Natural killer cell treated with Interleukin-12 subunit alpha and Interleukin-12 subunit beta and Interleukin-15 and Interleukin-18, amount 100 ng/mL, for 72 hours (primary cell): Measurements from ENCODE around the gene TNFSF15. TPM values are rescaled to one million over a fixed set of nuclear protein-coding genes. Genes with fewer than 3 reads are reported as not detected.
A peak's percentile ranks its signal among the peaks of the same experiment; 100 is the strongest.

Experiments used
- ATAC-seq, 2 donors: fragments of 150-1000 bp; cut with Tn5 transposase in 1 of 2; sonication (Bioruptor Pico), chemical (Tn5 transposase) in 1 of 2; 2 replicates each; pipeline ENCODE4 v1.10.0; 2021
- DNase-seq: peaks from one replicate; pipeline ENCODE4 v3.0.0; 2022; ENCODE audit warnings: low spot score
- H3K27ac Mint-ChIP-seq, 2 donors: 1 replicate in 1 of 2; 2 replicates in 1 of 2; pipeline ENCODE4 v1.8.0; 2022; ENCODE audit warnings: mixed read lengths in 2 of 2, mild to moderate bottlenecking in 1 of 2, moderate library complexity in 1 of 2
- H3K27me3 Mint-ChIP-seq, 2 donors: 1 replicate in 1 of 2; 2 replicates in 1 of 2; pipeline ENCODE4 v1.8.0; 2022; ENCODE audit warnings: mixed read lengths in 2 of 2
- H3K36me3 Mint-ChIP-seq: one replicate; pipeline ENCODE4 v1.8.0; 2022; ENCODE audit warnings: mixed read lengths
- H3K4me1 Mint-ChIP-seq, 2 donors: 1 replicate in 1 of 2; 2 replicates in 1 of 2; pipeline ENCODE4 v1.8.0; 2022; ENCODE audit warnings: low read depth in 2 of 2, mixed read lengths in 2 of 2, mild to moderate bottlenecking in 1 of 2
- H3K4me3 Mint-ChIP-seq: one replicate; pipeline ENCODE4 v1.8.0; 2022; ENCODE audit warnings: mixed read lengths
- H3K9me3 Mint-ChIP-seq: 2 replicates; pipeline ENCODE4 v1.8.0; 2022; ENCODE audit warnings: mixed read lengths
- total RNA-seq, 2 donors: library from RNA; stranded (reverse); gene quantifications; one replicate each; pipeline ENCODE4 v1.2.3, GENCODE V29; 2022

Gene TNFSF15
- total RNA-seq, 2 donors from 2014 or later: 0.08 TPM; not detected in 1

GRCh38 chr9:114836769-114837168 lies 30.9 kb upstream of the TNFSF15 start:
- Mint-ChIP-seq H3K27ac (no peak overlapping the region), H3K4me1 (peaks cover 9 to 10% of the 10 kb centered on the region in 2 donors), H3K27me3 (peaks cover 0 to 9% of the 10 kb centered on the region in 2 donors), H3K9me3 (no peaks in the 10 kb centered on the region), H3K4me3 (no peak overlapping the region), H3K36me3 (peaks cover 5% of the 10 kb centered on the region)
- ATAC-seq: peak; percentile 89 to 91
- peak; percentile 62 for DNase-seq

GRCh38 chr9:114834386-114834785 lies 28.5 kb upstream of the TNFSF15 start:
- ATAC-seq: no peak
- H3K27ac Mint-ChIP-seq: no peak overlapping the region
- DNase-seq: no peak
- no peak overlapping the region for H3K4me3 Mint-ChIP-seq
- H3K36me3 Mint-ChIP-seq: no peaks in the 10 kb centered on the region
- H3K4me1 Mint-ChIP-seq: peaks cover 9 to 10% of the 10 kb centered on the region in 2 donors
- no peaks in the 10 kb centered on the region for H3K9me3 Mint-ChIP-seq
- H3K27me3 Mint-ChIP-seq: peaks cover 0 to 2% of the 10 kb centered on the region in 2 donors

GRCh38 chr9:114830546-114830945 lies 24.7 kb upstream of the TNFSF15 start:
- H3K27me3 Mint-ChIP-seq: peaks cover 2 to 6% of the 10 kb centered on the region in 2 donors
- DNase-seq (no peak), ATAC-seq (no peak)
- H3K4me3 Mint-ChIP-seq: no peak overlapping the region
- no peaks in the 10 kb centered on the region for H3K36me3 Mint-ChIP-seq
- peaks cover 2% of the 10 kb centered on the region for H3K9me3 Mint-ChIP-seq
- H3K27ac Mint-ChIP-seq: no peak overlapping the region
- H3K4me1 Mint-ChIP-seq: peaks cover 3 to 6% of the 10 kb centered on the region in 2 donors

- DNase-seq (no peak), ATAC-seq (no peak)
- Mint-ChIP-seq H3K36me3 (no peaks in the 10 kb centered on the region), H3K4me1 (peaks cover 0 to 6% of the 10 kb centered on the region in 2 donors), H3K4me3 (no peak overlapping the region), H3K27ac (no peak overlapping the region), H3K27me3 (peaks cover 2 to 6% of the 10 kb centered on the region in 2 donors), H3K9me3 (peaks cover 2% of the 10 kb centered on the region)
Measured at GRCh38 chr9:114829574-114830440, 24.0 kb upstream of the TNFSF15 start.

GRCh38 chr9:114828303-114828650 lies 22.4 kb upstream of the TNFSF15 start:
- Mint-ChIP-seq H3K4me3 (no peak overlapping the region), H3K27ac (no peak overlapping the region), H3K9me3 (peaks cover 2% of the 10 kb centered on the region), H3K27me3 (peaks cover 2 to 6% of the 10 kb centered on the region in 2 donors), H3K36me3 (no peaks in the 10 kb centered on the region), H3K4me1 (peaks cover 0 to 6% of the 10 kb centered on the region in 2 donors)
- ATAC-seq (no peak), DNase-seq (no peak)

- ATAC-seq (no peak), DNase-seq (no peak)
- Mint-ChIP-seq H3K4me3 (no peak overlapping the region), H3K27me3 (peaks cover 2 to 6% of the 10 kb centered on the region in 2 donors), H3K27ac (no peak overlapping the region), H3K36me3 (no peaks in the 10 kb centered on the region), H3K9me3 (peaks cover 2% of the 10 kb centered on the region), H3K4me1 (peaks cover 0 to 6% of the 10 kb centered on the region in 2 donors)
Measured at GRCh38 chr9:114827641-114828302, 21.9 kb upstream of the TNFSF15 start.

- peaks cover 4 to 14% of the 10 kb centered on the region in 2 donors for H3K4me1 Mint-ChIP-seq
- no peak overlapping the region for H3K27ac Mint-ChIP-seq
- peaks cover 5% of the 10 kb centered on the region for H3K9me3 Mint-ChIP-seq
- DNase-seq (no peak), ATAC-seq (no peak)
- H3K27me3 Mint-ChIP-seq: peaks cover 3 to 6% of the 10 kb centered on the region in 2 donors
- H3K36me3 Mint-ChIP-seq: no peaks in the 10 kb centered on the region
- H3K4me3 Mint-ChIP-seq: no peak overlapping the region
Measured at GRCh38 chr9:114826431-114826830, 20.6 kb upstream of the TNFSF15 start.

GRCh38 chr9:114825126-114825795 lies 19.4 kb upstream of the TNFSF15 start:
- Mint-ChIP-seq H3K27me3 (peaks cover 6% of the 10 kb centered on the region in 2 donors), H3K36me3 (no peaks in the 10 kb centered on the region), H3K4me3 (no peak overlapping the region), H3K4me1 (peaks cover 4 to 14% of the 10 kb centered on the region in 2 donors), H3K27ac (no peak overlapping the region), H3K9me3 (peaks cover 5% of the 10 kb centered on the region)
- ATAC-seq: no peak
- no peak for DNase-seq

GRCh38 chr9:114824110-114824509 lies 18.3 kb upstream of the TNFSF15 start:
- no peak for ATAC-seq
- peaks cover 5% of the 10 kb centered on the region for H3K9me3 Mint-ChIP-seq
- H3K4me1 Mint-ChIP-seq: peaks cover 4 to 14% of the 10 kb centered on the region in 2 donors
- peaks cover 6% of the 10 kb centered on the region in 2 donors for H3K27me3 Mint-ChIP-seq
- H3K36me3 Mint-ChIP-seq: no peaks in the 10 kb centered on the region
- no peak for DNase-seq
- H3K27ac Mint-ChIP-seq: no peak overlapping the region
- no peak overlapping the region for H3K4me3 Mint-ChIP-seq

- DNase-seq: no peak
- peaks cover 6% of the 10 kb centered on the region in 2 donors for H3K27me3 Mint-ChIP-seq
- no peak overlapping the region for H3K27ac Mint-ChIP-seq
- H3K4me3 Mint-ChIP-seq: no peak overlapping the region
- H3K36me3 Mint-ChIP-seq: no peaks in the 10 kb centered on the region
- H3K4me1 Mint-ChIP-seq: peaks cover 4 to 14% of the 10 kb centered on the region in 2 donors
- peaks cover 5% of the 10 kb centered on the region for H3K9me3 Mint-ChIP-seq
- ATAC-seq: no peak
Measured at GRCh38 chr9:114823441-114823840, 17.6 kb upstream of the TNFSF15 start.

GRCh38 chr9:114822708-114823107 lies 16.9 kb upstream of the TNFSF15 start:
- peaks cover 4 to 10% of the 10 kb centered on the region in 2 donors for H3K4me1 Mint-ChIP-seq
- no peak for ATAC-seq
- peaks cover 1 to 6% of the 10 kb centered on the region in 2 donors for H3K27me3 Mint-ChIP-seq
- DNase-seq: no peak
- no peak overlapping the region for H3K4me3 Mint-ChIP-seq
- H3K9me3 Mint-ChIP-seq: peaks cover 3% of the 10 kb centered on the region
- H3K36me3 Mint-ChIP-seq: no peaks in the 10 kb centered on the region
- no peak overlapping the region for H3K27ac Mint-ChIP-seq

GRCh38 chr9:114820776-114821501 lies 15.1 kb upstream of the TNFSF15 start:
- peaks cover 4 to 8% of the 10 kb centered on the region in 2 donors for H3K4me1 Mint-ChIP-seq
- ATAC-seq: no peak
- peaks cover 3% of the 10 kb centered on the region for H3K9me3 Mint-ChIP-seq
- no peak overlapping the region for H3K4me3 Mint-ChIP-seq
- no peaks in the 10 kb centered on the region for H3K36me3 Mint-ChIP-seq
- DNase-seq: no peak
- no peak overlapping the region for H3K27ac Mint-ChIP-seq
- H3K27me3 Mint-ChIP-seq: peaks cover 0 to 6% of the 10 kb centered on the region in 2 donors

GRCh38 chr9:114818178-114818577 lies 12.3 kb upstream of the TNFSF15 start:
- peaks cover 0 to 6% of the 10 kb centered on the region in 2 donors for H3K27me3 Mint-ChIP-seq

More at GRCh38 chr9:114818178-114818577, 12.3 kb upstream of the TNFSF15 start:
- peaks cover 12 to 20% of the 10 kb centered on the region in 2 donors for H3K4me1 Mint-ChIP-seq
- H3K4me3 Mint-ChIP-seq: no peak overlapping the region
- ATAC-seq: no peak
- no peak overlapping the region for H3K27ac Mint-ChIP-seq
- peaks cover 4% of the 10 kb centered on the region for H3K36me3 Mint-ChIP-seq
- H3K9me3 Mint-ChIP-seq: peaks cover 3% of the 10 kb centered on the region
- DNase-seq: no peak
